ENCODE results near the gene DCAF8.

DCAF8 gene

DNA sequence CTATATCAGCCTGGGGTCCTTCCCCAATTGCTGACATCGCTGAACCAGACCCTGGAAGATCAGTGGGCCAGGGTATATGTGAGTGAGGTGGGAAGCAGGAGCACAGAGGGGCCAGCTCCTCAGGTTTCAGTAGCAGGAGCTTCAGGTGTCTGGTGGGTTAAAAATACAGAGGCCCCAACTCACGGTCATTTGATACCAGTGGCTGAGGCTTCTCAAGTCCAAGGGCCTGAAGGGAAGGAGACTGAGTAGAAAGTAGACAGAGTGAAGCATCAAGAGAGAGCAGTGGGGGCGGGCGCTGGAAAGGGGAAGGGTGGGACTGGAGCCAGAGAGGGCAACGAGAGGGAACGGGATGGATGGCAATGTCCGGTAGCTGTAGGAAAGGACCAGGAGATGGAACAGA, 74.0 kb downstream of the DCAF8 start:
- DNase-seq (ENCODE audit: low read depth in 2 of 2): no peak
- TF ChIP-seq, protein P1, sequence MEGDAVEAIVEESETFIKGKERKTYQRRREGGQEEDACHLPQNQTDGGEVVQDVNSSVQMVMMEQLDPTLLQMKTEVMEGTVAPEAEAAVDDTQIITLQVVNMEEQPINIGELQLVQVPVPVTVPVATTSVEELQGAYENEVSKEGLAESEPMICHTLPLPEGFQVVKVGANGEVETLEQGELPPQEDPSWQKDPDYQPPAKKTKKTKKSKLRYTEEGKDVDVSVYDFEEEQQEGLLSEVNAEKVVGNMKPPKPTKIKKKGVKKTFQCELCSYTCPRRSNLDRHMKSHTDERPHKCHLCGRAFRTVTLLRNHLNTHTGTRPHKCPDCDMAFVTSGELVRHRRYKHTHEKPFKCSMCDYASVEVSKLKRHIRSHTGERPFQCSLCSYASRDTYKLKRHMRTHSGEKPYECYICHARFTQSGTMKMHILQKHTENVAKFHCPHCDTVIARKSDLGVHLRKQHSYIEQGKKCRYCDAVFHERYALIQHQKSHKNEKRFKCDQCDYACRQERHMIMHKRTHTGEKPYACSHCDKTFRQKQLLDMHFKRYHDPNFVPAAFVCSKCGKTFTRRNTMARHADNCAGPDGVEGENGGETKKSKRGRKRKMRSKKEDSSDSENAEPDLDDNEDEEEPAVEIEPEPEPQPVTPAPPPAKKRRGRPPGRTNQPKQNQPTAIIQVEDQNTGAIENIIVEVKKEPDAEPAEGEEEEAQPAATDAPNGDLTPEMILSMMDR (IDR thresholded peaks at IDR 0.05; ENCODE audit: low read depth, low read length): no peak
- no peak overlapping the region for H3K4me3 ChIP-seq (replicated peaks in 1 of 2; ENCODE audit: low read depth in 2 of 2, low read length in 2 of 2)

DNA sequence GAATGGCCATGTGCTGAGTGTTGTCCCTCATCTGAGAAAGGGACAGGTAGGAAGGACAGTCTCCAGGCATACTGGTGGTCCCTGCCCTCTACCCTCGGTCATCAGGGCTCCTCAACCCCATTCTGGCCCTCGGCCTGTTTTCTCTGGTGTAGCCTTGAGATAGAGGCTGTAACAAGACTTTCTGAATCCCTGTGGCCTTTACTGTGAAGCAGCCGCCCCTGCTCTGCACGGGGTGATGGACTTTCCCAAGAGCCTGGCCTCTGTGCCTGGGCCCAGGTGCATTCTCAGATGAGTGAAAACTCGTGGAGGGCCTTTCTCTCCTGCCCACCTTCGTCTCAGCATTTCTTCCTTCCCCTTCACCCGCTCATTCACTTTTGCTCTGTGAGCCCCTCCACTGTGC, 74.9 kb downstream of the DCAF8 start:
- DNase-seq (ENCODE audit: low read depth in 2 of 2): no peak
- TF ChIP-seq, protein P1 (IDR thresholded peaks at IDR 0.05; ENCODE audit: low read depth, low read length): no peak

DNA sequence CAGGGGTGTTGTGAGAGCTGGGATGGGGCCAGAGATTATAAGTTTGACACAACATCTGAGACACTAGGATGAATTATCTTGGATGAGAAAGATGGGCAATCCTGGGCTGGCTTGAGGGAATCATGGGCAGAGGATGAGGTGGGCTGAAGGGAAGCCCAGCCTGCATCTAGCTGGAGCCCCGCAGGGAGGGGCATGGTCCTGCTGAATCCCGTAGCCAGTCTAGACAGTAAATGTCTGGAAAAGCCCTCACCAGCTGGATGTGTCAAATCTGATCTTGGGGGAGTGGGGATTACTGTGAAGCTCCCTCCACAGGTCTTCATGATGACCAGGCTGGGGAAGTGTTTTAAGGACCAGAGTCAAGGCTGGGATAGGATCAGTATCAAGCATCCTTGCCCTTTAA, 75.6 kb downstream of the DCAF8 start:
- TF ChIP-seq, protein P1 (IDR thresholded peaks at IDR 0.05; ENCODE audit: low read depth, low read length): no peak
- no peak overlapping the region for H3K4me3 ChIP-seq (replicated peaks in 1 of 2; ENCODE audit: low read depth in 2 of 2, low read length in 2 of 2)

More for the DNA sequence above, 74.9 kb downstream of the DCAF8 start:
- no peak overlapping the region for H3K4me3 ChIP-seq (replicated peaks in 1 of 2; ENCODE audit: low read depth in 2 of 2, low read length in 2 of 2)

DNA sequence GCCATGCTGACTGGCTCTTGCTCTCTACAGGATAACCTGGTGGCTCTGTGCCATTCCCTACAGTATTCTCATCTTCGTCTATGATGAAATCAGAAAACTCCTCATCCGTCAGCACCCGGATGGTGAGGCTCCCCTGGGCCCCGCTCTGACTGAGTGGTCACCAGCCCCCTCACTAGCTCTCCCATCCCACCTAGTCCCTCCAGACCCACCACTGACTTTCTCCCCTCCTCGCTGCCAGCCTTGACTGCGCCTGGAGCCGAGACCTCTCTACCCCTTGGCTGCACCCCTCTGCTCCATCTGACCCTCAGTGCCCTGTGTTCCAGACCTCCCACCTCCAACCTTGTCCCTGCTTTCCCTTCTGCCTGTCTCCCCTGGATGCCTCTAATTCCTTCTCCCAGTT, 76.1 kb downstream of the DCAF8 start:
- H3K4me3 ChIP-seq (replicated peaks in 1 of 2; ENCODE audit: low read depth in 2 of 2, low read length in 2 of 2): no peak overlapping the region
- TF ChIP-seq, protein P1 (IDR thresholded peaks at IDR 0.05; ENCODE audit: low read depth, low read length): no peak
- no peak for DNase-seq (ENCODE audit: low read depth in 2 of 2)

More for the DNA sequence above, 75.6 kb downstream of the DCAF8 start:
- DNase-seq (ENCODE audit: low read depth in 2 of 2): no peak

DNA sequence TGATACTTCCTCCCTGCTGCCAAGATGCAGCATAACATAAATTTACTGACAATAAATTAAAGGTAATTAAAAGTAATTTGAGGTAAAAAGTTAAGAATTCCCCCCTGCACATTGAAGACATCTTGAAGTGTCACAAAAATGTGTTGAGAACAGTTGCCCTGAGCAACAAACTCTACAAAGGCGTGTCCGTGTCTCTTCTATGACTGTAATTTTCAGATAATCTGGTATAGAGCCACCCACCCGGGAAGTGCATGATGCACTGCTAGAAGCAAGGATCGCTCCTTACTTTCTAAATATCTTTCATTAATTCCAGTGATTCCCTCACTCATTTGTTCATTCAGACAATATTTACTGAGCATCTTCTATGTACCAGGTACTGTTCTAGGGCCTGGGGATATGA, 83.0 kb downstream of the DCAF8 start:
- TF ChIP-seq, protein P1 (IDR thresholded peaks at IDR 0.05; ENCODE audit: low read depth, low read length): no peak
- no peak for DNase-seq (ENCODE audit: low read depth in 2 of 2)
- H3K4me3 ChIP-seq (replicated peaks in 1 of 2; ENCODE audit: low read depth in 2 of 2, low read length in 2 of 2): no peak overlapping the region

DNA sequence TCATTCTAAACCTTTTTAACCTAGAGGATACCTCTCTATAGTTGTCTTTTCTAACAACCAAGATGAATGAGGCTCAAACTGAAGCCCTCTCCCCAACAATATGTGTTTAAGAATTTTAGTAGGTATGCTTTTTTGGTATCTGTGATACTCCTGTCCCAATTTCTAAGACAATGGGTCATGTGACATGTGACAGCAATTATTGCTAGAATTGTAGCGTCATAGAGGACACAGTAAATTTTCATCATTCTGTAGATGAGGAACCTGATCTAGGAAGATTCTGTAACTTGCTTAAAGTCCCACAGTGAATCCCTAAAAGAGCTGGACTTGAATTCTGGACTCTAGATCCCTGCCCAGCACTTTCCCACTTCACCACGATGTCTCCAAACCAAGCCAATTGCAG, 83.6 kb downstream of the DCAF8 start:
- no peak for DNase-seq (ENCODE audit: low read depth in 2 of 2)
- no peak overlapping the region for H3K4me3 ChIP-seq (replicated peaks in 1 of 2; ENCODE audit: low read depth in 2 of 2, low read length in 2 of 2)
- TF ChIP-seq, protein P1 (IDR thresholded peaks at IDR 0.05; ENCODE audit: low read depth, low read length): no peak

DNA sequence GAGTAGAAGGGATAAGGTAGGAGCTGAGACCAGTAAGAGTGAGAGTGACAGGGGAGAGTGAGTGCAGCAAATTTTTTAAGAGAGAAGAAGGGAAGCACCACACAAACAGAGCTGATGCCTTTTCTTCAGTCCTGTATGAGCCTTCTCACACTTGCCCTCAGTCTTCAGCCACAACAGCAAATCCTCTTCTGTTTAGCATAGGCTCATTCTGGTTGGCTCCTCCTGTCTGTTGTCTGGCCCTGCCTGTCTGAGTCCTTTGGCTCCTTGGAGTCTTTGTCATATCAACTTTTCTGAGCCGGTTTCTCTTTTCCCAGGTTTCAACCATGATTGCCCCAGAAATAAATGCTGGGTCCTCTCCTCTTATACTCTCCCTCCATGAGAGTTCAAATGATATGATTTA, 84.7 kb downstream of the DCAF8 start:
- H3K4me3 ChIP-seq (replicated peaks in 1 of 2; ENCODE audit: low read depth in 2 of 2, low read length in 2 of 2): no peak overlapping the region
- DNase-seq (ENCODE audit: low read depth in 2 of 2): no peak
- TF ChIP-seq, protein P1 (IDR thresholded peaks at IDR 0.05; ENCODE audit: low read depth, low read length): no peak

Measured in cardiac fibroblast (primary cell).